Astrocyte (in vitro differentiated cells and primary cell): Measurements from ENCODE around the gene JAKMIP2. TPM values are rescaled to one million over a fixed set of nuclear protein-coding genes. Genes with fewer than 3 reads are reported as not detected.

Experiments used
- DNase-seq: peaks from one replicate; pipeline ENCODE4 v3.0.0-alpha.2; 2010; ENCODE audit warnings: low read depth
- FAIRE-seq: peaks from 2 replicates; lab custom pipeline; 2011; peaks lifted over from hg19 to GRCh38; lab: Jason Lieb, UNC
- H2AFZ ChIP-seq: 2 replicates; pipeline ENCODE4 v1.6.0; 2012; ENCODE audit warnings: low read depth, low read length, inconsistent platforms
- H3K27ac ChIP-seq: 2 replicates; pipeline ENCODE4 v1.5.1; 2011; ENCODE audit warnings: low read depth, low read length, inconsistent platforms
- H3K27me3 ChIP-seq: 2 replicates; pipeline ENCODE4 v1.6.0; 2011; ENCODE audit warnings: low read length, inconsistent platforms; ENCODE audit not compliant: insufficient read depth
- H3K36me3 ChIP-seq: 2 replicates; pipeline ENCODE4 v1.5.1; 2011; ENCODE audit warnings: low read length, inconsistent platforms; ENCODE audit not compliant: insufficient read depth
- H3K4me1 ChIP-seq: 2 replicates; pipeline ENCODE4 v1.5.1; 2011; ENCODE audit warnings: low read length, inconsistent platforms; ENCODE audit not compliant: insufficient read depth
- H3K4me2 ChIP-seq: 2 replicates; pipeline ENCODE4 v1.6.0; 2012; ENCODE audit warnings: low read length, inconsistent platforms
- H3K4me3 ChIP-seq: 2 replicates; pipeline ENCODE4 v1.5.1; 2011; ENCODE audit warnings: low read depth, mild to moderate bottlenecking, low read length, inconsistent platforms; ENCODE audit not compliant: insufficient read depth
- H3K79me2 ChIP-seq: 2 replicates; pipeline ENCODE4 v1.6.0; 2012; ENCODE audit warnings: mild to moderate bottlenecking, low read length, inconsistent platforms; ENCODE audit not compliant: insufficient read depth
- H3K9ac ChIP-seq: 2 replicates; pipeline ENCODE4 v1.6.0; 2012; ENCODE audit warnings: mild to moderate bottlenecking, low read length, inconsistent platforms
- H3K9me3 ChIP-seq: 2 replicates; pipeline ENCODE4 v1.5.1; 2012; ENCODE audit warnings: low read depth, mild to moderate bottlenecking, low read length, inconsistent platforms; ENCODE audit not compliant: insufficient read depth
- H4K20me1 ChIP-seq: 2 replicates; pipeline ENCODE4 v1.6.0; 2012; ENCODE audit warnings: low read length, inconsistent platforms; ENCODE audit not compliant: insufficient read depth
- H3K27ac Mint-ChIP-seq: one replicate; pipeline ENCODE4 v1.8.0; 2021; ENCODE audit warnings: mild to moderate bottlenecking, mixed read lengths; ENCODE audit not compliant: unreplicated experiment
- H3K27me3 Mint-ChIP-seq: one replicate; pipeline ENCODE4 v1.8.0; 2021; ENCODE audit warnings: low read depth, mixed read lengths; ENCODE audit not compliant: unreplicated experiment
- H3K36me3 Mint-ChIP-seq: one replicate; pipeline ENCODE4 v1.8.0; 2021; ENCODE audit warnings: low read depth, mixed read lengths; ENCODE audit not compliant: unreplicated experiment
- H3K4me1 Mint-ChIP-seq: one replicate; pipeline ENCODE4 v1.8.0; 2021; ENCODE audit warnings: low read depth, mixed read lengths; ENCODE audit not compliant: unreplicated experiment
- H3K4me3 Mint-ChIP-seq: one replicate; pipeline ENCODE4 v1.8.0; 2021; ENCODE audit warnings: mild to moderate bottlenecking, moderate library complexity, mixed read lengths; ENCODE audit not compliant: unreplicated experiment
- H3K9me3 Mint-ChIP-seq: one replicate; pipeline ENCODE4 v1.8.0; 2021; ENCODE audit warnings: mild to moderate bottlenecking, mixed read lengths; ENCODE audit not compliant: unreplicated experiment
- CTCF ChIP-seq: IDR thresholded peaks from 2 replicates; pipeline ENCODE4 v1.5.1; 2011; ENCODE audit warnings: low read depth, mild to moderate bottlenecking, inconsistent platforms, low read length, moderate library complexity; ENCODE audit not compliant: insufficient read depth
- EZH2 ChIP-seq: IDR thresholded peaks from 2 replicates; pipeline ENCODE4 v1.6.1; 2012; ENCODE audit warnings: mild to moderate bottlenecking, low read length, inconsistent platforms; ENCODE audit not compliant: insufficient read depth
- total RNA-seq: library from RNA; stranded (reverse); gene quantifications from 2 replicates; pipeline ENCODE4 v1.2.1, GENCODE V29; 2021

The JAKMIP2 gene
- total RNA-seq, 1 donor from 2014 or later: 15.1 TPM

GRCh38 chr5:147713550-147714295 lies 68.8 kb downstream of the JAKMIP2 start:
- Histone ChIP-seq H2AFZ (no peak overlapping the region), H3K4me2 (peak overlapping the region; percentile 48), H3K36me3 (no peaks in the 10 kb centered on the region), H3K4me3 (no peak overlapping the region), H4K20me1 (no peaks in the 10 kb centered on the region), H3K9me3 (no peaks in the 10 kb centered on the region), H3K4me1 (no peaks in the 10 kb centered on the region), H3K27ac (no peak overlapping the region), H3K79me2 (no peaks in the 10 kb centered on the region), H3K9ac (no peak overlapping the region), H3K27me3 (no peaks in the 10 kb centered on the region)
- DNase-seq: no peak
- H3K27ac Mint-ChIP-seq: no peak overlapping the region
- no peak overlapping the region for H3K4me3 Mint-ChIP-seq
- no peaks in the 10 kb centered on the region for H3K27me3 Mint-ChIP-seq
- H3K9me3 Mint-ChIP-seq: no peaks in the 10 kb centered on the region
- H3K4me1 Mint-ChIP-seq: no peaks in the 10 kb centered on the region
- TF ChIP-seq EZH2 (no peak), CTCF (no peak)
- no peak for FAIRE-seq
- no peaks in the 10 kb centered on the region for H3K36me3 Mint-ChIP-seq

GRCh38 chr5:147712598-147712997 lies 69.9 kb downstream of the JAKMIP2 start:
- TF ChIP-seq CTCF (no peak), EZH2 (no peak)
- no peak overlapping the region for H3K4me3 ChIP-seq
- H4K20me1 ChIP-seq: no peaks in the 10 kb centered on the region
- no peaks in the 10 kb centered on the region for H3K4me1 Mint-ChIP-seq
- no peaks in the 10 kb centered on the region for H3K4me1 ChIP-seq
- DNase-seq (no peak), FAIRE-seq (no peak)
- no peaks in the 10 kb centered on the region for H3K36me3 Mint-ChIP-seq
- H3K79me2 ChIP-seq: no peaks in the 10 kb centered on the region
- H3K27ac Mint-ChIP-seq: no peak overlapping the region
- H3K9me3 ChIP-seq: no peaks in the 10 kb centered on the region
- H3K9me3 Mint-ChIP-seq: no peaks in the 10 kb centered on the region
- no peak overlapping the region for H3K27ac ChIP-seq
- H3K36me3 ChIP-seq: no peaks in the 10 kb centered on the region
- H3K27me3 ChIP-seq: no peaks in the 10 kb centered on the region
- H3K9ac ChIP-seq: no peak overlapping the region
- H3K4me2 ChIP-seq: no peak overlapping the region
- no peaks in the 10 kb centered on the region for H3K27me3 Mint-ChIP-seq
- H2AFZ ChIP-seq: no peak overlapping the region
- H3K4me3 Mint-ChIP-seq: no peak overlapping the region

GRCh38 chr5:147712019-147712418 lies 70.5 kb downstream of the JAKMIP2 start:
- no peaks in the 10 kb centered on the region for H3K79me2 ChIP-seq
- no peak overlapping the region for H3K4me3 ChIP-seq
- no peaks in the 10 kb centered on the region for H3K36me3 Mint-ChIP-seq
- H3K4me1 ChIP-seq: no peaks in the 10 kb centered on the region
- H3K9me3 ChIP-seq: no peaks in the 10 kb centered on the region
- no peak overlapping the region for H2AFZ ChIP-seq
- no peak overlapping the region for H3K27ac ChIP-seq
- H3K27me3 Mint-ChIP-seq: no peaks in the 10 kb centered on the region
- no peak for TF ChIP-seq EZH2
- no peak for TF ChIP-seq CTCF
- H3K4me2 ChIP-seq: no peak overlapping the region
- H3K4me3 Mint-ChIP-seq: no peak overlapping the region
- no peaks in the 10 kb centered on the region for H4K20me1 ChIP-seq
- H3K27me3 ChIP-seq: no peaks in the 10 kb centered on the region
- no peak overlapping the region for H3K27ac Mint-ChIP-seq
- no peak overlapping the region for H3K9ac ChIP-seq
- H3K4me1 Mint-ChIP-seq: no peaks in the 10 kb centered on the region
- no peaks in the 10 kb centered on the region for H3K36me3 ChIP-seq
- no peak for DNase-seq
- no peak for FAIRE-seq
- no peaks in the 10 kb centered on the region for H3K9me3 Mint-ChIP-seq
